Breast epithelium (tissue), 4 donors: ENCODE measurements around the gene OAS1. TPM values are rescaled to one million over a fixed set of nuclear protein-coding genes. Genes with fewer than 3 reads are reported as not detected.

Source experiments
- DNase-seq, 2 donors: peaks; one replicate each; pipeline ENCODE4 v3.0.0-alpha.2; 2019; ENCODE audit warnings: low spot score in 2 of 2
- H3K27ac ChIP-seq, 2 donors: fragments of 200-600 bp; sonication (generic) in 1 of 2; one replicate each; pipeline ENCODE4 v1.5.1; 2016 to 2019; ENCODE audit warnings: mild to moderate bottlenecking in 1 of 2
- H3K27me3 ChIP-seq, 2 donors: fragments of 200-600 bp; sonication (generic) in 1 of 2; one replicate each; pipeline versions ENCODE4 v1.5.1 to v1.6.0; 2017 to 2019; ENCODE audit warnings: control low read depth in 1 of 2, mild to moderate bottlenecking in 1 of 2
- H3K36me3 ChIP-seq: fragments of 200-600 bp; one replicate; pipeline ENCODE4 v1.5.1; 2019
- H3K4me1 ChIP-seq, 2 donors: fragments of 200-600 bp; sonication (generic); one replicate each; pipeline ENCODE4 v1.5.1; 2016 to 2019; ENCODE audit warnings: control low read depth in 1 of 2
- H3K4me3 ChIP-seq, 3 donors: fragments of 200-600 bp; sonication (generic); 1 replicate in 2 of 3; 2 replicates in 1 of 3; pipeline ENCODE4 v1.5.1; 2016 to 2019; ENCODE audit warnings: mild to moderate bottlenecking in 3 of 3, moderate library complexity in 2 of 3
- H3K9me3 ChIP-seq, 2 donors: fragments of 200-600 bp; sonication (generic) in 1 of 2; one replicate each; pipeline ENCODE4 v1.5.1; 2016 to 2019; ENCODE audit warnings: control low read depth in 1 of 2
- POLR2A ChIP-seq: fragments of 450-650 bp; IDR thresholded peaks from one replicate; pipeline ENCODE4 v1.6.1; 2016; ENCODE audit warnings: antibody characterized with exemption, mild to moderate bottlenecking, moderate library complexity
- POLR2AphosphoS5 ChIP-seq, 3 donors: sonication (generic); formaldehyde crosslinking; IDR thresholded peaks; one replicate each; pipeline ENCODE4 v1.6.1; 2017; ENCODE audit warnings: antibody characterized with exemption in 3 of 3
- intact Hi-C: fragments of 100-400 bp; cut with DNase I; formaldehyde crosslinking; loops from one replicate; pipeline ENCODE4 v1.15.1; 2023; ENCODE audit warnings: low total_unique reads
- total RNA-seq, 3 donors: library from RNA; depleted of rRNA; stranded (reverse); fragments of >200 nt; gene quantifications; one replicate each; pipeline ENCODE4 v1.1.0, GENCODE V29; 2016
- TF ChIP-seq, protein P1 (sequence below), 3 donors: fragments of 450-650 bp; IDR thresholded peaks; one replicate each; pipeline ENCODE4 v1.5.1; 2016 to 2017; ENCODE audit warnings: antibody characterized with exemption in 3 of 3, mild to moderate bottlenecking in 3 of 3, moderate library complexity in 3 of 3

The OAS1 gene
- 10 to 100 TPM; 21.4 to 39.4 (median 23.3) TPM for total RNA-seq

DNA sequence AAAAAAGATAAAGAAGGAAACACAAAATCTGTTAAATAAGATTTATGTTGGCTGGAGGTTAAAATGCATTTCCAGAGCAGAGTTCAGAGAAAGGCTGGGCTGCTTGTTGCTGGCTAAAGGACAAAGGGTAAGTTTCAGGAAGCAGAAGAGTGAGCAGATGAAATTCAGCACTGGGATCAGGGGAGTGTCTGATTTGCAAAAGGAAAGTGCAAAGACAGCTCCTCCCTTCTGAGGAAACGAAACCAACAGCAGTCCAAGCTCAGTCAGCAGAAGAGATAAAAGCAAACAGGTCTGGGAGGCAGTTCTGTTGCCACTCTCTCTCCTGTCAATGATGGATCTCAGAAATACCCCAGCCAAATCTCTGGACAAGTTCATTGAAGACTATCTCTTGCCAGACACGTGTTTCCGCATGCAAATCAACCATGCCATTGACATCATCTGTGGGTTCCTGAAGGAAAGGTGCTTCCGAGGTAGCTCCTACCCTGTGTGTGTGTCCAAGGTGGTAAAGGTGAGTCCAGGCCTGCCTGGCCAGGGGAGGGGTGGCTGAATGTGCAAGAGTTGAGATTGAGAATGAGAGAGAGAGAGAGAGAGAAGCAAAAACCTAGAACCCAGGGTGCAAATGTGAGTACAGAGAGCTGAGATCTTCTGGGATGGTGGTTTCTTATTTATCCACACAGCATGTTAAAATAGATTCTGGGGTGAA, at the start of gene OAS1:
OAS1 (plus strand) TSS at position 251 of the 703 bp plus-strand sequence; CDS start at position 329, 78 bp downstream.
- H3K9me3 ChIP-seq, result no peaks in the 10 kb centered on the region
- intact Hi-C loops, result no loop called here
- peak in 1 of 2 donors; percentile 26 for DNase-seq
- peak within 1 kb of the TSS; percentile 41 to 76 (median 53) for H3K4me3 ChIP-seq
- peaks cover 0 to 5% of the 10 kb centered on the region in 2 donors for H3K4me1 ChIP-seq
- TF ChIP-seq POLR2A (no peak), POLR2AphosphoS5 (IDR thresholded peaks at IDR 0.05) (peak in 1 of 3 donors; percentile 11)
- peak within 1 kb of the TSS; percentile 62 to 84 for H3K27ac ChIP-seq
- no peaks in the 10 kb centered on the region for H3K27me3 ChIP-seq
- H3K36me3 ChIP-seq, result no peaks in the 10 kb centered on the region

DNA sequence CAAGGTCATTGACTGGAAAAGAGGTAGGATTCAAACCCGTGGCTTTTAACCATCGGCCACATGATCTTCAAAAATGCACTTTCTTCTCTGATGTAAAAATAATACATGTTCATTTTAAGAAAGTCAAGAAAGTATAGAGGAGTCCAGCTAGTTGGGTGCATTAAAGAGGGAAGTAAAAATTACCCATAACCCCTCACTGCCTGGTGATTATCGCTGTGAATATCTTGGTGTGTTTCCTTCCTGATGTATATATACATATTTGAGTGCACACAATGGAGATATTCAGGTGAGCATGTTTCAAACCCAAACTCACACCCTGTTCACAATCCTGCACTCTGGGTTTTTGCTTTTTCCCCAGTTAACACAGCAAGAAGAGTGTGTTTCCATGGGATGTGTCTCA, 47.5 kb upstream of the OAS1 start:
- Histone ChIP-seq H3K27me3 (no peaks in the 10 kb centered on the region), H3K9me3 (no peaks in the 10 kb centered on the region), H3K4me3 (no peak overlapping the region), H3K4me1 (no peaks in the 10 kb centered on the region), H3K36me3 (no peaks in the 10 kb centered on the region), H3K27ac (no peak overlapping the region)
- DNase-seq, result no peak
- intact Hi-C loops, result no loop called here
- TF ChIP-seq POLR2AphosphoS5 (IDR thresholded peaks at IDR 0.05) (no peak), POLR2A (no peak)
- TF ChIP-seq, protein P1, sequence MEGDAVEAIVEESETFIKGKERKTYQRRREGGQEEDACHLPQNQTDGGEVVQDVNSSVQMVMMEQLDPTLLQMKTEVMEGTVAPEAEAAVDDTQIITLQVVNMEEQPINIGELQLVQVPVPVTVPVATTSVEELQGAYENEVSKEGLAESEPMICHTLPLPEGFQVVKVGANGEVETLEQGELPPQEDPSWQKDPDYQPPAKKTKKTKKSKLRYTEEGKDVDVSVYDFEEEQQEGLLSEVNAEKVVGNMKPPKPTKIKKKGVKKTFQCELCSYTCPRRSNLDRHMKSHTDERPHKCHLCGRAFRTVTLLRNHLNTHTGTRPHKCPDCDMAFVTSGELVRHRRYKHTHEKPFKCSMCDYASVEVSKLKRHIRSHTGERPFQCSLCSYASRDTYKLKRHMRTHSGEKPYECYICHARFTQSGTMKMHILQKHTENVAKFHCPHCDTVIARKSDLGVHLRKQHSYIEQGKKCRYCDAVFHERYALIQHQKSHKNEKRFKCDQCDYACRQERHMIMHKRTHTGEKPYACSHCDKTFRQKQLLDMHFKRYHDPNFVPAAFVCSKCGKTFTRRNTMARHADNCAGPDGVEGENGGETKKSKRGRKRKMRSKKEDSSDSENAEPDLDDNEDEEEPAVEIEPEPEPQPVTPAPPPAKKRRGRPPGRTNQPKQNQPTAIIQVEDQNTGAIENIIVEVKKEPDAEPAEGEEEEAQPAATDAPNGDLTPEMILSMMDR (IDR thresholded peaks at IDR 0.05), result no peak

DNA sequence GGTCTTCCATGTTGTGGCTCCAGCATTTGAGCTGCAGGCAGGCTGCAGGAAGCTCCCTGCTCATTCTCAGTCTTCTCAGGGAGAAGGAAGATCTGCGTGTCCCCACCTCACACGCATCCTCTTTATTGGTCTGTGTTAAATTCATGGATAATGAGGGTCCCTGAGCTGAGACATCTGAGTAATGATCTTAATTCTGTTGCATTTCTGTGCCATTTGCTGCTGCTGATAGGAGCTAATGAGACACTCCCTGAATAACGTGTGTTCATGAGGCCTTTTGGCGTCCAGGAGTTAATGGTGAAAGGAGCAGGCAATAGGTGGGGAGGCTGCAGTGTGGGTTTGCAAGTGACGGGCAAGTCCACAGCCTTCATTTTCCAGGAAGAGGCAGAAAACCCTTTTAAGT, 46.6 kb upstream of the OAS1 start:
- Histone ChIP-seq H3K9me3 (no peaks in the 10 kb centered on the region), H3K27ac (no peak overlapping the region), H3K4me1 (no peaks in the 10 kb centered on the region), H3K4me3 (no peak overlapping the region), H3K36me3 (no peaks in the 10 kb centered on the region), H3K27me3 (no peaks in the 10 kb centered on the region)
- no peak for TF ChIP-seq POLR2A
- no peak for TF ChIP-seq POLR2AphosphoS5 (IDR thresholded peaks at IDR 0.05)
- intact Hi-C loops, result no loop called here
- DNase-seq, result no peak

DNA sequence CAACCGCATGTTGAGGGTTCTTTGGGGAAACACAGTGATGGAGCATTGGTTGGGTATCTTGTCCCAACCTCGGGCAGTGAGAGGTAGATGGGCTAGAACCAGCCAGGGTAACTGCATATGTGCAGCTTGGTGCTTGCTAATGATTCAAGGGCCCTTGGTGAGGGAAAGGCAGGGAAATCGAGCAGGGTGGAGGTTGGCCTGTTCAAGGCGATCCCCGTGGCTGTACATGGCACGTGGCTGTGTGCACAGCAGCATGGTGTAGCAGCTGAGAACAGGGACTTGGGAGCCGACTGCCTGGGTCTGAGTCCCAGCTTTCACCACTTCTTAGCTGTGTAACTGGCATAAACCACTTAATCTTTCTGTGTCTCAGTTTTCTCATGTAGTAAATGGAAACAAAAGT, 45.5 kb upstream of the OAS1 start:
- H3K9me3 ChIP-seq, result no peaks in the 10 kb centered on the region
- no peaks in the 10 kb centered on the region for H3K4me1 ChIP-seq
- TF ChIP-seq POLR2A (no peak), POLR2AphosphoS5 (IDR thresholded peaks at IDR 0.05) (no peak)
- TF ChIP-seq, protein P1 (IDR thresholded peaks at IDR 0.05), result no peak
- intact Hi-C loops, result no loop called here
- H3K27me3 ChIP-seq, result no peaks in the 10 kb centered on the region
- no peak for DNase-seq
- H3K4me3 ChIP-seq, result no peak overlapping the region
- H3K27ac ChIP-seq, result no peak overlapping the region
- no peaks in the 10 kb centered on the region for H3K36me3 ChIP-seq

DNA sequence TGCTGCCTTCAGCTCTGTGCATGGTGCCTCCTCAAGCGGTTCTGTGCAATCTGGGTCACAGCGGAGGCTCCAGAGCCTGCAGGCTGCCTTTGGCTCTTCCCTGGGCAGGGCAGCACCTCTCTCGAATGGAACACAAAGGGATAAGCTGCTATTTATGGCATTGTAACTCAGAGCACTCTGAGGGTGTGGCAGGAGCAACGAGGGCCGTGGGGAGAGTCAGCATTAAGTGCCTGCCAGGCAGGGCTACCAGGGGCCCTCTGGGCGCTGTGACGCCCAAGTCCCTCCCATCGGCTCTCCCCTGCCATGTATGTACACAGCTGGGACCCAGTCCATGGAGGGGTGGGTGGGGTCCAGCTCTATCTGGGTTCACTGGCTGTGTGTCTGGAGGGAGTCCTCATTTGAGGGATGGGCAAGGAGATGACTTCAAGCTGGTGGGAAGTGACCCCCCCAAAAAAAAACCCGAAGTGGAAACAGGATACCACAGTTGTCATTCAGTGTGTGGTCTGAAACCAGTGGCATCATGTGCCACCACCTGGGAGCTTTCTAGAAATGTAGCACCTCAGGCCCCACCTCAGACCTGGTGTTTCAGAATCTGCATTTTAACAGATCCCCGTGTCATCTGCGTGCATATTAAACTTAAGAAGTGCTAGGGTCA, 44.0 kb upstream of the OAS1 start:
- no peak for TF ChIP-seq POLR2AphosphoS5 (IDR thresholded peaks at IDR 0.05)
- no peak for TF ChIP-seq POLR2A
- TF ChIP-seq, protein P1 (IDR thresholded peaks at IDR 0.05), result no peak
- Histone ChIP-seq H3K4me1 (no peaks in the 10 kb centered on the region), H3K27ac (no peak overlapping the region), H3K36me3 (no peaks in the 10 kb centered on the region), H3K27me3 (no peaks in the 10 kb centered on the region), H3K4me3 (no peak overlapping the region), H3K9me3 (no peaks in the 10 kb centered on the region)
- intact Hi-C loops, result no loop called here
- DNase-seq, result no peak

DNA sequence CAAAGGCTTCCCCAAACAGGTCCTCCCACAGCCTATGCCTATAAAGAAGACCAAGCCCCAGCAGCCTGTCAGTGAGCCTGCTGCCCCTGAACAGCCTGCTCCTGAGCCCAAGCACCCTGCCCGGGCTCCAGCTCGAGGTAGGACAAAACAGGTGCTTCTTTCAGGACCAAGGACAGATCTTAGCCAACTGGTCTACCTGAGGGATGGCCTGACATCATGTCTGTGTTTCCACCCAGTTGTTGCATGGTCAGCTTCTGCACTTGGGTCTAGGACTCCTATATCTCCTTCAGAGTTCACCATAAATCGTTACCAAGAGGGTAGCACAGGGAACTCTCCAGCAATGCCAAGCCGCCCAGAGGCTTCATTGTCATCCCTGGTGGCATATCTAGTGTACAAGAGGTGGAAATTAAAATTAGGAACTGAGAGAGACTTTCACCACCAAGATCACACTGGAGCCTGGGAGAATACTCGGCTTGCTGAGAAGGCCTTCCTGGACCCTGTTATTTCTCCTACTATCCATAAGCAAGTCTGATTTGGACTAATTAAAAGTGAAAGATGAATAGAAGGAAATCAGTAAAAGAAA, 38.2 kb upstream of the OAS1 start:
- H3K27me3 ChIP-seq, result peaks cover 0 to 18% of the 10 kb centered on the region in 2 donors
- no peaks in the 10 kb centered on the region for H3K36me3 ChIP-seq
- no peak overlapping the region for H3K27ac ChIP-seq
- no peaks in the 10 kb centered on the region for H3K4me1 ChIP-seq
- TF ChIP-seq POLR2AphosphoS5 (IDR thresholded peaks at IDR 0.05) (no peak), POLR2A (no peak)
- TF ChIP-seq, protein P1 (IDR thresholded peaks at IDR 0.05), result no peak
- no peak overlapping the region for H3K4me3 ChIP-seq
- intact Hi-C loops, result no loop called here
- no peaks in the 10 kb centered on the region for H3K9me3 ChIP-seq
- no peak for DNase-seq
